ENCODE data around the gene CDKAL1.
A peak's percentile ranks its signal among the peaks of the same experiment; 100 is the strongest.

Gene CDKAL1

DNA sequence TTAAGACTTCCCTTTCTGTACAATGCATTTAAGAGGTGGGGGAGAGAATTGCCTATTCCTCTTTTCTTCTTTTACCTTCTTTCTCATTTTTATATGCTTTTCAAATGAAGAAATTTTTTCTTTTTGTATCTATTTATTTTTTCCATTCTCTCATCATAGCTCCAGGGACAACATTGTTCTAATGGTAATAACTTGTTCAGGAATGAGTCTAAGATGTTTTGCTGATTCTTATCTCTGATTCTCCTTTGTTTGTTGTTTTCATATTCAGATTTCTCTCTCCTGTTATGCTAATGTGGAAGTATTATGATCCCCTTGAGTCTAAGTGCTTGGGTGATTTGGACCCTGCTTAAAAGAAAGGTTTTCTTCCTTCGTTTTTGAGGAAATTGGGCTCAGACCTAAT, 451.6 kb downstream of the CDKAL1 start:
- DNase-seq = no peak

DNA sequence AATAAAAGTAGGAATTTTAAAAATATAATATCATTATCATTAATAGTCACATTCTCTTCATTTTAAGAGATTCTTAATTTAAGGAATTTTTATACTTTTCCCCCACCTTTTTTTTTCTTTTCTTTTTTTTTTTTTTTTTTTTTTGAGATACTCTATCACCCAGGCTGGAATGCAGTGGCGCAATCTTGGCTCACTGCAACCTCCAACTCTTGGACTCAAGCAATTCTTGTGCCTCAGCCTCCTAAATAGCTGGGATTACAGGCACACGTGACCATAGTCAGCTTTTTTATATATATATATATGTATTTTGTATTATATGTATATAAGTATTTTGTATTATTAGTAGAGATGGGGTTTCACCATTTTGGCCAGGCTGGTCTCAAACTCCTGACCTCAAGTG, 457.7 kb downstream of the CDKAL1 start:
- no peak for DNase-seq

DNA sequence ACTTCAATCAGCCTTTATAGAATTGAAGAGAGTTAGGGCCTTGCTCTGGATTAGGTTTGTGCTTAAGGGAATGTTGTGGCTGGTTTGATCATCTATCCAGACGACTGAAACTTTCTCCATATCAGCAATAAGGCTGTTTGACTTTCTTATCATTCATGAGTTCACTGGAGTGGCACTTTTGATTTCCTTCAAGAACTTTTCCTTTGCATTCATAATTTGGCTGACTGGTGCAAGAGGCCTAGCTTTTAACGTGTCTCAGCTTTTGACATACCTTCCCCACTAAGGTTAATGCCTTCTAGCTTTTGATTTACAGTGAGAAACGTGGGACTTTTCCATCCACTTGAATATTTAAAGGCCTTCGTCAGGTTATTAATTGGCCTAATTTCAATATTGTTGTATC, 461.8 kb downstream of the CDKAL1 start:
- no peak for DNase-seq

DNA sequence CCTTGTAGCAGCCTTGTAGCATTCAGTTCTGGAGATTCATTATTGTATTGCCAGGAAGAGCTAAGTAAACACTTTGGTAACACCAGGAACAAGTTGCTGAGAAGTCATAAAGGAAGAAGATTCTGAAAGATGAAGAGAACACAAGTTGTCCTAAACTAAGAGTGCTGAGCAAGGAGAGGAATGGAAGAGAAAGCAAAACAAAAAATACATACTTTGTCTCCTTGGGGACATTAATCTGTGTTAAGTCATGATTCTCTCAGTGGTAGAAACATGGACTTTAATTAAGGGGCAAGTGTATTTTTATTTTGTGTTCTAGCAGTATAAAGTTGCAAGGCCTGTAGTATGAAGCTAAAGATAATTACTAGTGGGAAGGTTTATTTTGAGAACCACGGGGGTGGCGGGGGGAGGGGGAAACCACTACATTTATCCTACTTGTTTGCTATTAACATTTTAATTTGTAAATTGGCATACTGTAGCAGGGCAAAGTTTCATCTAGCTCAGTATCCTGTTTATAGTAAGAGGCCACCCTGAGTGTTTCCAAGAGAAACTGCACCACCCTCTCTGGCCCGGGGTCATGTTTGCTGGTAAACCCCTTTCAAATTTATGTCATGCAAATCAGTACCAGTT, 463.0 kb downstream of the CDKAL1 start:
- no peak for DNase-seq

GRCh38 chr6:20997770-20998147, 463.5 kb downstream of the CDKAL1 start:
- DNase-seq = no peak

- no peak for DNase-seq
Observed at GRCh38 chr6:20998748-20999448, 464.6 kb downstream of the CDKAL1 start.

- DNase-seq = no peak
Observed at GRCh38 chr6:21000331-21000801, 466.1 kb downstream of the CDKAL1 start.

GRCh38 chr6:21001736-21002135, 467.5 kb downstream of the CDKAL1 start:
- no peak for DNase-seq

GRCh38 chr6:21003780-21004541, 469.7 kb downstream of the CDKAL1 start:
- DNase-seq = no peak

DNA sequence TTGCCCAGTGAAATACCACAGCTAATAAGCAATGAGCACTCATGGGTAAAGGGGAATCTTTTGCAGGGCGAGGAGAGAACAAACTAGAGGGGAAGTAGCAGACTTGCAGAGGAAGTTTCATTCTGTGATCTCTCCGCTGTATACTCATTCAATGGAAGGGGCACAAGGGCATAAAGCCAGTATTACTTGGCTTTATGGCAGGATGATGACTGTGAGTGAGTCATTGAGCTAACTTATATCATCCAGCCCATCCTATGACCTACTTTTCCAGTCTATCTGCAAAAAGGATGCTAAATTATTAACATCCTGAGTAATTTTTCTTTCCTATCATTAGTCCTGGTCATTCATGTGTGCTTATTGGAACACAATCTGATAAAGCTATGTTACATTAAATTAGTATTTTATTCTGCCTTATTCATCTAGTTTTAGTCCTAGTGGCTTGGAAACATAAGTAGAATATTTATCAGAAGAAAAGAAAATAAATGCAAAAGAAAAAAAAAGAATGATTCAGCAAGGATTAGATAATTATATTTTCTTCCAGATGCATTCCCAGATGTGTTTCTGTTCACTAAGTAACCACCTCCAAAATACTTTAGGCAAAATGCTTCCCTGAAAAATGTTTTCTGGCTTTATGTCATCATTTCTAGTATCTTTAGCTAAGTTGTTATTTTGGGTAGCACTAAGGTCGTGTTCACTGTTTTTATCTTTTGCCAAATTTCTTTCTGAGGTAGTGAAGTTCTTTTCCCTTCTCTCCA, 471.7 kb downstream of the CDKAL1 start:
- DNase-seq = peak; percentile 16 to 58 (median 22)

- DNase-seq = no peak
Observed at GRCh38 chr6:21019614-21020013, 485.4 kb downstream of the CDKAL1 start.

DNA sequence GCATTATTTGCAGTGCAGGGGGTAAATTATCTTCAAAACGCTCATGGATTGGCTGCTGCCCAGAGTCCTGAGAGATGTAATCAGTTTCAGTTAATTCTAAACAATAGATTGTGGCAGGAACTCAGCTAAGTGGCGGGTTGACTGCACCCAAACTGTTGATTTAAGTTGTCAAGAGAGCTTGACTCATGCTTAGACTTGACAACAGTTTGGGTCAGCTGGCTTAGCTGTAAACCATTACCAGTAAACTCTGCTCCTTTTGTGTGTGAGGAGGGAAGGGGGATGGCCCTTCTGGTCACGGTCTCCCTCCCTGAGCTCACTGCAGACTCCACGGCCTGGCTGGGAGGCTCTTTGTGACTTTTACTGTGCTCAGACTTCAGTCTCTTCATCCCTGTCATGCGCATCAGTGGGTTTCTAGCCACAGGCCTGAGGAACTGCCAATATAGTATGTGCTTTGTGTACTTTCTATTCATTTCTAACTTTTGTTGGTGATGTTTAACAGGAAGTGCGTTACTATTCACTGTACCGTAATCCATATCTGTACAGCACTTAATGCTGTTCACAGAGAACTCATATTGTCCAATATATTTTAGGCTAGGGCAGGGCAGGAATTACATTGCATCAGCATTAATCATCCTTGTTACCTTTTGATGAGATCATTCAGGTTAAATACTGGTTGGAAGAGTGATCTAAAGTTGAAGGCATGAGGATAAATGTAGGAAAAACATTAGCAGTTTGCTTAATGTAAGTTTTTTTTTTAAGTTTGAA, 488.3 kb downstream of the CDKAL1 start:
- no peak for DNase-seq

DNA sequence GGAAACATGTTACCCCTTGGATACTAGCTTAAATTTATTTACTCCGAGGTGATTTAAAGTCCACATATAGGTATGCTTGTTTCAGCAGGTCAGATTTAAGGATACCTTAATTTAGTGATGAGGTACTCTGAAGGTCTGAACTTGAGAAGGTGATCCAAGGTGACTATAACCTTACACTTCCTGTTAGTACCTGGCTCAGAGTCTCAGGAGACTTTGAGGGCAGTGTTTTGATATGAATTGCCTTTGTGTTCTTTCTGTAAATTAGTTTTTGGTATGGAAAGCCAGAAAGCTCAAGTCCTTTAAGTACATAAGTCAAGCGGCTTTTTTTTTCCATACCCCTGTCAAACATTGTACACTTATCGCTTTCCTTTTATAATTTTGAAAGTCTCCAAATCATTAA, 489.0 kb downstream of the CDKAL1 start:
- DNase-seq = no peak

DNA sequence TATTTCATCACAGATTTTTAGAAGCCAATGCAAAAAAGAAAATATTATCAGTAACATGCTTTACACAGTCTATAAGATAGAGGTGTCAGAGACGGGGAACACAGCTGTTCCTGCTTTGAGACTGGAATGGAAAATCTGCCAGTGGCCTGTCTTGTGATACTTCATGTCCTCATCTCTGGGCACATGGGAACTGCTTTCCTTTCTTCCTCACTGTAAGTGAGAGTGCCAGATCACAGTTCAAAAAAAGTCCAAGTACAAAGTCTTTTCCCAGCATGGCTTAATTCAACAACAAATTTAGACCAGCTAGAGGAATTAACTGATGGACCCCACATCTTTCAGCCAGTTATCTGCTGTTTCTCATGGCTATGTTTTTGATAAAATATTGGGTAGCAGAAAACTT, 490.4 kb downstream of the CDKAL1 start:
- peak in 3 of 4 experiments; percentile 10 to 24 (median 12) for DNase-seq

GRCh38 chr6:21026576-21027273, 492.5 kb downstream of the CDKAL1 start:
- DNase-seq = no peak

GRCh38 chr6:21027507-21027906, 493.2 kb downstream of the CDKAL1 start:
- no peak for DNase-seq

DNA sequence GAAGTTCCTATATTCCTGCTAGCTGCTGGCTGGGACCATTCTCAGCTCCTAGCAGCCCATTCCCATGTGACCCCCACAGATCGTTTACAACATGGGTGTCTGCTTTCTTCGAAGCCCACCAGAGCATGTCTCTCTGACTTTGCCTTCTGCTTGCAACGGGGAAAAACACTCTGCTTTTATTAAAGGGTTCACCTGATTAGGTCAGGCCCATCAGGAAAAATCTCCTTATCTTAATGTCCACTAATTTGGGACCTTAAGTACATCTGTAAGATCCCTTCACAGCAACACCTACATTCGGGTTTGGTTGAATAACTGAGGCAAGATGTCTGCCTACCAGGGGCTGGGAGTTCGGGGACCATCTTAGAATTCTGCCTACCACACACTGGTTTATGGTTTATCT, 496.9 kb downstream of the CDKAL1 start:
- no peak for DNase-seq

DNA sequence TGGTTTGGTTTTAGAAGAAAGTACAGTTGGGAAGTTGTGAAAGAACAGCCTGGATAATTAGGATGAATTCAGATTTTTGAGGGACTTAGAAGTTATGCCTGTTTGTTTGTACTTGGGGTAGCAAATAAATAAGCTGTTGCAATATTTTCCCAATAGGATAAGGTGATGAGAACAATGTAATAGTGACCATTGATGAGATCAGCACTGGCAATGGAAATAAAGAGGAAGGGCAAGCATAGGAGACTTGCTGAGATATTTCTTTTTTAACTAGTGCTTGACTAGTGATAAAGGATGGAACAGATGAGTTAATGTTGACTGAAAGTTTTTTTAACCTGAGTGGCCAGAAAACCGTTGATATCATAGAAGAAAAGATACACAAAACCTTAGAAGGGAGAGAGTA, 498.8 kb downstream of the CDKAL1 start:
- no peak for DNase-seq

- DNase-seq = no peak
Observed at GRCh38 chr6:21033575-21034026, 499.3 kb downstream of the CDKAL1 start.

- no peak for DNase-seq
Observed at GRCh38 chr6:21034345-21034744, 500.1 kb downstream of the CDKAL1 start.

GRCh38 chr6:21037453-21037852, 503.2 kb downstream of the CDKAL1 start:
- DNase-seq = no peak
